ENCODE results near the gene RFX3.

DNA sequence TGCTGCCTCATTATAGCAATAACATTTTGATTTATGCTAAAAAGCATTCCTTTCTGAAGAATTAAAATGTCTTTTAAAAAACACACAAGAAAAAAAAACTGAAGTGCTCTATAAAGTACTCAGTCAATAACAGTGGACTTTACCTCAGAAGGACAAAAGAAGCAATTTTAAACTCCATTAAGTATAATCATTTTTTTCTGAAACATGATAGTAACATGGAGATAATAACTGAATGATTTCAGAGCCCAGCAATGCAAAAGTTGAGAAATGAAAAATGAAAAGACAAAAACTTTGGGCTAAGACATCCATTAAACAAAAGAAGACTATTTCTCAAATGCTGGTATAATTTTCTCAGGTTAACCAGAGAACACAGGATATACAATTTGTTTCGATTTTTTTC, 78.7 kb downstream of the RFX3 start:
- no peak for TF ChIP-seq CTCF (conservative IDR thresholded peaks at IDR 0.05 in 1 of 2, IDR thresholded peaks at IDR 0.05 in 1 of 2; ENCODE audit: low read depth in 1 of 2, low read length in 2 of 2)
- no peak for TF ChIP-seq EZH2 (IDR thresholded peaks at IDR 0.05; ENCODE audit: low read length, missing control alignments)
